AG04449 (cell line): ENCODE measurements around the gene OR6S1.

ENCODE experiments used
- CTCF ChIA-PET: fragments of 350-600 bp; formaldehyde crosslinking; extraction: SDS; loops from one replicate; lab custom pipeline; 2021; ENCODE audit warnings: antibody characterized with exemption; lab: Yijun Ruan, JAX
- POLR2A ChIA-PET: fragments of 400-600, 350-600 bp; formaldehyde crosslinking; extraction: SDS; loops from one replicate; lab custom pipeline; 2020; ENCODE audit warnings: antibody characterized with exemption, inconsistent platforms; lab: Yijun Ruan, JAX
- DNase-seq: peaks from one replicate; pipeline ENCODE4 v3.0.0-alpha.2; 2010; ENCODE audit warnings: low read depth, low spot score
- H3K4me3 ChIP-seq: 2 replicates; pipeline ENCODE4 v1.5.1; 2011; ENCODE audit warnings: low read depth, mild to moderate bottlenecking, control low read depth, low read length
- TF ChIP-seq, protein P1 (sequence below): IDR thresholded peaks from one replicate; pipeline ENCODE4 v1.5.1; 2011; ENCODE audit warnings: mild to moderate bottlenecking, moderate library complexity, low read length, control low read depth, inconsistent platforms; ENCODE audit not compliant: insufficient read depth; ENCODE audit errors: missing control alignments

OR6S1 gene

DNA sequence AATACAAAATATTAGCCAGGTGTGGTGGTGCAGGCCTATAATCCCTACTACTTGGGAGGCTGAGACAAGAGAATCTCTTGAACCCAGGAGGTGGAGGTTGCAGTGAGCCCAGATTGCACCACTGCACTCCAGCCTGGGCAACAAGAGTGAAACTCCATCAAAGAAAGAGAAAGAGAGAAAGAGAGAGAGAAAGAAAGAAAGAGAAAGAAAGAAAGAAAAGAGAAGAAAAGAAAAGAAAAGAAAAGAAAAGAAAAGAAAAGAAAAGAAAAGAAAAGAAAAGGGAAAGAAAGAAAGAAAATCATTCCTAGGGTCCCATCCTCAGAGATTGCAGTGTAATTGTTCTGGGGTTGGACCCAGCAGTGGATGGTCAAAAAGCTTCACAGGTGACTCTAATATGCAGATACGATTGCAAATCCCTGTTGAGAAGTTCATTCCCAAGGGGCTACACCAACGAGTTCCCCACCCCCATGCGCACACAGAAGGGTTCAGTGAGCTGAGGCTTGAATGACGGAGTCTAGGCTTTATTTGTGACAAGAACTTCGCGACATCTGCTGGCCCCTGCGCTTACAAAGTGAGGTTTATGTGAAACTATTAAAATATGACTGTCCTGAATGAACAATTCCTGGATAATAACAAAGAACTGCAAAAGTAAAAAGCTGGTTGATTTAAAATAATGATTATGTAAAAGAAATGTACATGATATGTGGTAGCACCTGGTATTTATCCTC, 32.9 kb downstream of the OR6S1 start:
- DNase-seq = no peak
- ChIA-PET CTCF (interaction anchor here (0.6 to 7.8 kb wide), 26 partner anchors 10 to 280 kb away, joined by 3 to 161 read pairs (median 6); partner anchors contain the start of genes APEX1, CCNB1IP1, OSGEP and PIP4P1), POLR2A (no interaction called here)
- no peak overlapping the region for H3K4me3 ChIP-seq
- TF ChIP-seq, protein P1, sequence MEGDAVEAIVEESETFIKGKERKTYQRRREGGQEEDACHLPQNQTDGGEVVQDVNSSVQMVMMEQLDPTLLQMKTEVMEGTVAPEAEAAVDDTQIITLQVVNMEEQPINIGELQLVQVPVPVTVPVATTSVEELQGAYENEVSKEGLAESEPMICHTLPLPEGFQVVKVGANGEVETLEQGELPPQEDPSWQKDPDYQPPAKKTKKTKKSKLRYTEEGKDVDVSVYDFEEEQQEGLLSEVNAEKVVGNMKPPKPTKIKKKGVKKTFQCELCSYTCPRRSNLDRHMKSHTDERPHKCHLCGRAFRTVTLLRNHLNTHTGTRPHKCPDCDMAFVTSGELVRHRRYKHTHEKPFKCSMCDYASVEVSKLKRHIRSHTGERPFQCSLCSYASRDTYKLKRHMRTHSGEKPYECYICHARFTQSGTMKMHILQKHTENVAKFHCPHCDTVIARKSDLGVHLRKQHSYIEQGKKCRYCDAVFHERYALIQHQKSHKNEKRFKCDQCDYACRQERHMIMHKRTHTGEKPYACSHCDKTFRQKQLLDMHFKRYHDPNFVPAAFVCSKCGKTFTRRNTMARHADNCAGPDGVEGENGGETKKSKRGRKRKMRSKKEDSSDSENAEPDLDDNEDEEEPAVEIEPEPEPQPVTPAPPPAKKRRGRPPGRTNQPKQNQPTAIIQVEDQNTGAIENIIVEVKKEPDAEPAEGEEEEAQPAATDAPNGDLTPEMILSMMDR = no peak

DNA sequence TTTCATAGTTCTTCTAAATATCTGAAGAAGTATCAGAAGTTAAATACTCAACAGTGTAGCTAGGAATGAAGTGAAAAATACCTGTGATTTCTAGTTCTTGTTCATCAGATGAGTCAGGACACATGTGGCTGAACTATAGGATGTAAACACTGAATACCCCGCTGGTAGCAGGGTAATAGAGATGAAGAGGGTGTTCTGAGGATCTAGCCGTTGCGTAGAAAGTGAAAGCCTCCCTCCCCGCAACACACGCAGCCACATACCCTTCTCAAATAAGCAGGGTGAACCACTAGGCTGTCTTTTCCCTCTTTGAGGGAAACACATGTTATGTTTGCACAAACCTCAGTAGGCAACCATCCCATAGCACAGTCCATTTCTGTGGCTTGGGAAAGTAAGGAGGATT, 33.9 kb downstream of the OR6S1 start:
- DNase-seq = no peak
- ChIA-PET CTCF (interaction anchor here (0.8 to 7.8 kb wide), 16 partner anchors 9 to 279 kb away, joined by 3 to 161 read pairs (median 6); partner anchors contain the start of genes APEX1, CCNB1IP1, OSGEP and RNASE4), POLR2A (interaction anchor here (1.1 kb wide), 1 partner anchor 153 kb away, joined by 3 read pairs; the partner anchor contains the start of genes APEX1 and OSGEP)
- TF ChIP-seq, protein P1 = no peak
- H3K4me3 ChIP-seq = no peak overlapping the region

DNA sequence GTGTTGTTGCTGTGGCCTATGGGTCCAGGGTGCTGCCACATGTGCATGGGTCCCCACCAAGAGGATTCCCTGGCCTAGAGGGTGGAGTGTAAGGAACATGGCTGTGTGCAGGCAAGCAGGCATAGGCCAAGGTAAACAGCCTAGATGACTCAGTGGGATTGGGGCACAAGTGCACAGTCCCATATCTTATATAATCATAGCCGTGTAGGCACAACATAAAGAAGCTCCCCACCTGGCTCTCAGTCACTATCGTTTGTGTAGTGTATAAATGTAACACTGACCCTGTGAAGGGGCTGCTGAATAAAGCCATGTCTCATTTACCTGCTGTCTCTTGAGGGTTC, 34.6 kb downstream of the OR6S1 start:
- POLR2A ChIA-PET = interaction anchor here (1.1 kb wide), 1 partner anchor 152 kb away, joined by 3 read pairs; the partner anchor contains the start of genes APEX1 and OSGEP
- no peak overlapping the region for H3K4me3 ChIP-seq
- DNase-seq = no peak
- CTCF ChIA-PET = interaction anchor here (0.8 to 7.8 kb wide), 17 partner anchors 10 to 278 kb away, joined by 3 to 161 read pairs (median 4); partner anchors contain the start of genes APEX1, CCNB1IP1, OSGEP and RNASE4
- TF ChIP-seq, protein P1 = no peak

DNA sequence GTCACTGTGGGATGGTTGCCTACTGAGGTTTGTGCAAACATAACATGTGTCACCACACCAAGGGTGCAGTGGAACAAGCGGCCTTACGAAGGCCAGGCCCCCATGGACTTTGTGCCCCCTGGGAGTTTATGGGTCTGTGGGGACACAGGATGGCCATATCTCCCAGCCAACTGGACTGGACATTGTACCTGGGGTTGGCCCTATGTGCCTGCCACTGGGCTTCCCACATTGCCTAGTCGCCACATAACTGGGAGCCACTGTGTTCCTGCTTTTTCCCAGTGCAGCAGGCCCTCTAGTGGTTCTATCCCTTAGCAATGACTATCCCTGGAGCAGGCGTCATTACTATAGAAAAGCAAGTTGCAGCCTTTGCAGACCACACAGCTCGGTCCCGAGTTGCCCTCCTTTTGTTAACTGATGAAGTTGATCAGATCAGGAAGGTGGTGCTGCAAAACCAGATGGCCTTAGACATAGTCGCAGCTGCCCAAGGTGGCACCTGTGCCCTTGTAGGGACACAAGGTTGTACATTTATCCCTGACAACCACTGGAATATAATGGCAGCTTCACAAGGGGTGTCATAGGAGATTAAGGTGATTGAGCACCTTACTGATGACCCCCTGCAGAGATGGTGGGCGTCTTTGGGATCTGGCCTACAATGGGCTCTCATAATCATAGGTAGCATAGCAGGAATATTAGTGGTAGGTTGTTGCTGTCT, 35.1 kb downstream of the OR6S1 start:
- TF ChIP-seq, protein P1 = peak; percentile 48
- ChIA-PET CTCF (interaction anchor here (0.7 to 7.8 kb wide), 17 partner anchors 9 to 277 kb away, joined by 3 to 161 read pairs (median 4); partner anchors contain the start of genes APEX1, CCNB1IP1, OSGEP and RNASE4), POLR2A (interaction anchor here (1.1 kb wide), 1 partner anchor 151 kb away, joined by 3 read pairs; the partner anchor contains the start of genes APEX1 and OSGEP)
- DNase-seq = no peak
- no peak overlapping the region for H3K4me3 ChIP-seq

DNA sequence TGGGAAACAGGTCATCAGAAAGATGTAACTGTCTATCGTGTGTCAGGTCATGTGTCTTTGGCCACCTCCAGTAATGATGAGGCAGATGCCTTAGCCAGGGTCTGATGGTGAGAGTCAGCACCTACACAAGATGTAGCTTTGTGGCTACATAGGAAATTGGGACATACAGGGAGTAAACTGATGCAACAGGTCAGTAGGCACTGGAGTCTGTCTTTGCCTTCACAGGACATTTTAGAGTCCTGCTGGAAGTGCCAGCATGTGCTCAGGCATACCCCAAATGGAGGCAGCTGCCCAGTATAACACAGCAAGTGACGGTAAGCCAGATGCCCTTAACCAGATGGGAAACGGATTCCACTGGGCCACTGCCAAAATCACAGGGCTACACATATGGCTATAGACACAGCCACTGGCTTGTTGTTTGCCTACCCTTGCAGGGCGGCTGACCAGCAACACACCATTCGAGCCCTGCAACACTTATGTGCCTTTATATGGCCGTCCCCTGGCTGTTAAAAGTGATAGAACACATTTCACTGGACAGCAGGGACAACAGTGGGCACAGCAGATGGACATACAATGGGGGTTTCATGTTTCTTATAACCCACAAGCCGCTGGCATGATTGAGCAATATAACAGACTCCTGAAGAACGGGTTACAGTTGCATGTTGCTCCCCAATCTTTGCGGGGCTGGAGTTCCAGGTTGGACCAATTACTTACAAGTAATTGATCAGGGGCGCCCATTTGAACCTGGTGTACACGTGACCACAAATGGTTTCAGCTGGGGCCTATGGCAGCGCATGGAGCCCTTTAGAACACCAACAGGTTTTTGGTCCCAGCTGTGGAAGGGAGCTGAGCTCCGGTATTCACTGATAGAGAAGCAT, 37.4 kb downstream of the OR6S1 start:
- DNase-seq = no peak
- H3K4me3 ChIP-seq = no peak overlapping the region
- CTCF ChIA-PET = interaction anchor here (1.1 to 7.8 kb wide), 5 partner anchors 74 to 277 kb away, joined by 3 to 161 read pairs (median 8); partner anchors contain the start of genes CCNB1IP1 and TEP1
- POLR2A ChIA-PET = no interaction called here
- TF ChIP-seq, protein P1 = no peak
